Stimulated activated CD8-positive, alpha-beta memory T cell treated with anti-CD3 and anti-CD28 coated beads, Interleukin-4, amount 100 ng/mL, for 4 hours (primary cell): ENCODE data around the gene TK2.
"Not testable (repeated sequence)": the region's sequence is repeated elsewhere in the genome, so short reads cannot be mapped to it uniquely, and the experiment has no call there.

Source experiments
- DNase-seq, 2 donors: peaks; one replicate each; pipeline ENCODE4 v3.0.0-alpha.2; 2020; ENCODE audit warnings: low read depth in 2 of 2, low spot score in 1 of 2

TK2 gene

GRCh38 chr16:66521252-66521713, 28.6 kb downstream of the TK2 start:
- no peak for DNase-seq

- no peak for DNase-seq
Measured at GRCh38 chr16:66520406-66521170, 29.3 kb downstream of the TK2 start.

- no peak for DNase-seq
Measured at GRCh38 chr16:66519482-66520373, 30.2 kb downstream of the TK2 start.

- DNase-seq, result no peak
Measured at GRCh38 chr16:66517586-66518263, 32.2 kb downstream of the TK2 start.

- DNase-seq, result peak; percentile 43 to 72
Measured at GRCh38 chr16:66516808-66517585, 32.9 kb downstream of the TK2 start.

- DNase-seq, result no peak
Measured at GRCh38 chr16:66516509-66516807, 33.5 kb downstream of the TK2 start.

GRCh38 chr16:66515596-66516508, 34.1 kb downstream of the TK2 start:
- no peak for DNase-seq

GRCh38 chr16:66514980-66515595, 34.8 kb downstream of the TK2 start:
- DNase-seq, result not testable (repeated sequence)

- DNase-seq, result not testable (repeated sequence)
Measured at GRCh38 chr16:66514391-66514790, 35.5 kb downstream of the TK2 start.

- no peak for DNase-seq
Measured at GRCh38 chr16:66513111-66513723, 36.7 kb downstream of the TK2 start.

- no peak for DNase-seq
Measured at GRCh38 chr16:66512272-66513110, 37.4 kb downstream of the TK2 start.

GRCh38 chr16:66511602-66512271, 38.2 kb downstream of the TK2 start:
- no peak for DNase-seq

- no peak for DNase-seq
Measured at GRCh38 chr16:66510711-66511601, 39.0 kb downstream of the TK2 start.

GRCh38 chr16:66510298-66510697, 39.6 kb downstream of the TK2 start:
- DNase-seq, result no peak

- DNase-seq, result no peak
Measured at GRCh38 chr16:66509576-66509975, 40.3 kb downstream of the TK2 start.

GRCh38 chr16:66508914-66509496, 40.9 kb downstream of the TK2 start:
- DNase-seq, result no peak
